Measurements from ENCODE around the gene TRAM2.

DNA sequence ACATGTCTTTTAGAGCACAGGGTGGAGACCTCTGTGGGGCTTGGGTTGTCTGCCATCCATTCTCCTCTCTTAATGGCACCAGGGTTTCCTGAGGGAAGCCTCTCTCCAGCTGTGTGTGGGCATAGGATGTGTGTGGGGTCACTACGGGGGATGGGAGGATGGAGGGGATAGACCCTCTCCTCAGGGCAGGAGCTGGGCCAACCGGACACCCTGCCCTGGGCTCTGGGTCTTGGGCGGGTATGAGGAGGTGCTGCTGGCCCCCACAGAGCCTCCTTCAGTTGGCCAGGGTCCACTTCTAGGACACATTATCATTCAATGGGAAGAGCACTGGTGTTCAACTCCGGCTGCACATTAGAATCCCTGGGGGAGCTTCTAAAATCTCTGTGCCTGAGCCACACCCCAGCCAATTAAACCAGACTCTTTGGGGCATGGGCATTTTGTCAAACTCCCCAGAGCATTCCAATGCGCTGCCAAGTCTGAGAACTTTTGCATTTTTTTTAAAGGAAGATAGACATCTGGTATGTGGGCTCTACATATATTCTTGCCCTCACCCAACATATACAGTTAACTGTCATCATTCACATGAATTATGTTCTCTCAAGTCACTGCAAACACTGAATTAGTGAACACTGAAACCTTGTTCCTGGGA is 38.5 kb downstream of the TRAM2 start:
- TF ChIP-seq CTCF (IDR thresholded peaks at IDR 0.05) (no peak), POLR2A (IDR thresholded peaks at IDR 0.05) (no peak)

Measured in adrenal gland (tissue), 5 donors.